GM19463 (cell line): ENCODE data around the gene EPHB1.

ENCODE experiments used
- ATAC-seq: cut with Tn5 transposase; IDR thresholded peaks from one replicate; pipeline ENCODE4 v1.9.1; 2021; ENCODE audit warnings: mild to moderate bottlenecking, moderate library complexity; ENCODE audit not compliant: unreplicated experiment

EPHB1 gene

DNA sequence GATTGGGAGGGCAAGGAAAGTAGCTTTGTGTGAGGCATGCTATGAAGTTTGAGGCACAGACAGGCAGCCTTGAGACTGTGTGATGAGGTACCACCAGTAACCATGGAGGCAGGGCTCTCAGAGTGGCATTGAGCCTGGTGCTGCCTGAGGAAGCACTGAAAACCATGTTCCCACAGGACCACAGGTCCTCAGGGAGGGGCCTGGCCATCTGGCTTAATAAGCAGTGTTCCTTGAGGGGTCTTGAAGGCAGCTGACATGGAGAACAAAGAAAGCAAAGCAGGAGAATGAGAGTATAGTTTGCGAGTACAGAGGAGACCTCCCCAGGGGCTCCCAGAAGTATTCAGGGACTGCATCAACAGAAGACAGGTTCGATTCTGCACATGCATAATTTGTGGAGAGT lies 346.6 kb downstream of the EPHB1 start:
- ATAC-seq = no peak

DNA sequence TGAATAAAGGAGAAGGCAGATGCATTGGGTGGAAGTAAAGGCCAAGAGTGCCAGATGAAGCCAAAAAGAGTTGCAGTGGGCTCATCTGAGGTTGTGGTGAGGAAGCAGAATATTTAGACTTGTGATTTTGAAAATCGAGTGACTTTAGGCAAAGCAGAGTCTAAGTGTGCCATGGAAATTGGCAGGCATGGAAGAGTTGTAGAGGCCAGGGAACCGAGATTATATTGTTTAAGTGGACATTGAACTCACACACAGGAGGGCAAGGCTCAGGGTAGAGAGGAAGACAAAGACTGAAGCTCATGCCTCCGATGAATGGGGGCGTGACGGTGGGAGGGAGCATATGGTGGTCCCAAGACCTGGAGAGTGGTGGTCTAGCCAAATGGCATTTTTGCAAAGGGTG lies 347.5 kb downstream of the EPHB1 start:
- no peak for ATAC-seq

DNA sequence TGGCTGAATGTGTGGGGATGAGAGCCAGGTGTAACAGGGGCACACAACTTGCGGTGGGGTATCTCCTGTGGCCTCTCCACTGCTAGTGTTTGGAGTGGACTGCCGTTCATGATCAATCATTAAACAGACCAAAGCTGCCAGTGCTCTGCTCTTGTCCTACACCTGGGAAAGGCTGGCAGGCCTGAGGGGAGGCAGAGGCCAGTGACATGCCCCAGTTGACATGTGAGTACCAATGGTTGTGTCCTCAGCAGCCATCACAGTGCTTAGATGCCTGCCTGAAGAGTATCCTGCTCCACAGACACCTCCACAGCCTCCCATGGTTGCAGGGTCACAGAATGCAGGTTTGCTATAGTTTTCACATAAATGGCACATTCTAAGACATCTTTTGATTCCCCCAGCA lies 348.4 kb downstream of the EPHB1 start:
- no peak for ATAC-seq

DNA sequence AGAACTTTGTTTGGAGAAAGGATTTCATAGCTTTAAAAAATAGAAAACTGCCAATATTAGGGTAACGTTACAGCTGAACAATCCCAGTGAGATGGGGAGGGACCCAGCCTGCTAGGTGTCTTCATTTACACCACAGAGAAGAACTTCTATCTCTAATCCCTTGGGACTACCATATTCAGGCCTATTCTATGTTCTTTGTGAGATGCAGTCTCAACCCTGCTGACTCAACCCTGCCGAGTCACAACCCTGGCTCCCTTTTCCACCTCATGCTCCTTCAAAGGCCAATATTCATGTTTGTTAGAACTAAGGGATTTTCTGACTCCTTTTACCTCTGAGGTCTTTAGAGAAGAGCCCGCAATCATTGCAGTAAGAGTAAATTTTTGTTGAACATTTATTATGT lies 350.5 kb downstream of the EPHB1 start:
- ATAC-seq = no peak

DNA sequence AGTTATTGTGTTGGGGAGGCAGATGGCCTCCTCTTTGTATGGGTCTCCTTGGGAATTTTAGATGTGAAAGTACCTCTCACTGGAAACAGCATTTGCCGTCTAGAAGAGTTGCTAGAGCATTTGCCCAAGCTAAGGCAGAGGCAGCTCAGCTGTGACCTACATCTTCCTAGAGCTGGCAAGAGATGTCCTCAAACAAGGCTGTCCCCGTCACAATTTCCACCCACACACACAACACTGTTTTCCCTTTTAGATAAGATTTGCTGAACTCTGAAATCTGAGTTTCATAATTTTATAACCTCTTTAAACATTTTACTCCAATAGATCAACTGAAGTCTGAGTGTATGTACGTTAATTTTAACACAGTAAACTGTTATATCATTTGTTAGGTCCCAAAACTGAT lies 352.6 kb downstream of the EPHB1 start:
- no peak for ATAC-seq

DNA sequence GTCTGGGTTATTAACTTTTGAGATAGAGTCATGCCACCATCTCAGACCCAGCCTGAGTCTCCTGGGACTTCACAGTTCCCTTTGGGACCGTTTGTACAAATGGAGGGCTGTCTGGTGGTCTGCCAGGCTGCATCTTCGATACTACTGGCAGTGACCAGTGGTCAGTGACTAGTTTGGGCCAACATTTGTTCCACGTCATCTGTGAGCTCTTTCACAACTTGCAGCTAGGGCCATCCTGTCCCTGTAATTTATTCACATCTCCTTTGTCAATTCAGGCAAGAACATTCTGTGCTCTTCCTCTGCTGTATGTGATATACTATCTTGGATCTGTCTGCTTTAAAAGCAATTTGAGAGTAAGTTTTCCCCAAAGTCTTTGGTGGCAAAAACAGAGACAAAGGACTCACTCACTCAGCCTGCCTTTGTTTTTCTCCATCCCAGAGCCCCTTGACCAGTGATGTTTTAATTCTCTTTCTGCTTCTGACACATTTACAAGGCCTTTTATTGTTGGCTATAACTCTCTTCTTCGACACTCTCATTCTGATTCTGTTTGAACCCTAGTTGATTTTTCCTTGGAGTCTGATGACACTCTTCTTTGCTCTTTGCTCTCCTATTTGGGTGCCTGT lies 353.4 kb downstream of the EPHB1 start:
- ATAC-seq = no peak

DNA sequence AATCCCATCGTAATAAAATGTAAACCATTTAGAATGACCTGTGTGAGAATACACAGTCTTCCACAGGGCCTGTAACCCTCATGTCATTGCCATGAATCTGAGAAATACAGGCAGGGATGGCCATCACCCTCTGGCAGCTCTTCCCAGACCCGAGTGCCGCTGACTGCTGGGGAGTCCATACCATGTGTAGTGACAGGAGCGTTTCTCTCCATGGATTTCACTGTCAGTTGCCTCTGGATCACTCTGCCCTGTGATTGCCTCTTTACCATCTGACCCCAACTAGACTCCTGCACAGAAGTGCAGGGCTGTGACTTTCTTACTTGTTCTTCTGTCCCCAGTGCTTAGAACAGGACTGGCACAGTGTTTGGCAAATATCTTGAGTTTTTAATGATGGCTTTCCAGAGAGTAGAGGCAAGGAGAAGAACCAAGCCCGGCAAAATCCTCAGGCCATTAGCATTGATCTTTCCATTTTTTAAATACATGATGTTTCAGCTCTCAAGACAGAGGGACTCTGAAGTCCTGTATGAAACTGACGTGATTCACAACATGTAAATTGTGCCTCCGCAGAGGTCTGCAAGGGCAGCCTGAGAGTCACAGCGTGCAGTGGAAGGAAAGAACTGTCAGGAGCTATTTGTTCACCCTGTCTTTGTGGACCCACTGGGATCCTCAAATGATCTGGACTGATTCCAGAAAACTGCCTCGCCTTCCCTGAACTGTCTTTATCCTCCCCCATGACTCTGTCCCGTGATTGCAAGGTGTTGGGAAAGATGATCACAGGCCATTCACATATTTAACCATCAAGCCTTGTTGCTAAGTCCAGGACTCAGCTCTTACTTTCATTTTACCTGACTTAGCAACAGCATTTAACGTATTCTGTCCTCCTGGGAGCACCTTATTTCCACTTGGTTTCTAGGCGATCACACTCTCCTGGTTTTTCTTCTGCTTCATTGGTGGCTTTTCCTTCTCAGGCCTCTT lies 354.9 kb downstream of the EPHB1 start:
- ATAC-seq = no peak

DNA sequence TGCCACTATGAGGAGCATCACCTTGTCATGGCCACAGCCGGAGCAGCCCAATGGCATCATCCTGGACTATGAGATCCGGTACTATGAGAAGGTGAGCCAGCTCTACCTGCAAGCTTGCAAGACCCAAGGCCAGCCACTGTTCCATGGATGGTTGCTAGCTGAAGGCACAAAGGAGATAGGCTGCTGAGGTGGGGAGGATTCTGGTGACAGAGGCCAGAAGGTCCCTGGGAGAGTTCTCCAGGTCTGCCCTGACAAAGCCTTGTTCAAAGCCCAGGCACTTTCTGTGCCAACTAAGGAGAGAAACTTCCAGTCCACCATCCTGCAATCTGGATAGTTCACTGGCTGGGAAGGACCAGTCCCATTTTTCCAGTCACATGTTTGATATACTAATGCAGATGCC lies 359.1 kb downstream of the EPHB1 start:
- ATAC-seq = no peak

DNA sequence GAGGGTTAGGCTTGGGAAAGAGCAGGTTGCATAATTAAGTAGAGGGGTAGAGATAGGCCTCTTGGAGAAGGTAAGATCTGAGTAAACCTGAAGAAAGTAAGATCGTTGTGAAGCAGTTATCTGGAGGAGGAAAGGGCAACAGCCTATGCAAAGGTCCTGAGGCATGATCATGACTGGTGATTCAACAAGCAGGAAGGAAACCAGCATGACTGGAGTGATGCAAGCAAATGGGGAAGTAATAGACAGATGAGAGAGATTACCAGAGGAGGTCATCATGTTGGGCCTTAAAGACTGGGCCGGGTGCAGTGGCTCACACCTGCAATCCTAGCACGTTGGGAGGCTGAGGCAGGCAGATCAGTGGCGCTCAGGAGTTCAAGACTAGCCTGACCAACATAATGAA lies 360.2 kb downstream of the EPHB1 start:
- no peak for ATAC-seq

DNA sequence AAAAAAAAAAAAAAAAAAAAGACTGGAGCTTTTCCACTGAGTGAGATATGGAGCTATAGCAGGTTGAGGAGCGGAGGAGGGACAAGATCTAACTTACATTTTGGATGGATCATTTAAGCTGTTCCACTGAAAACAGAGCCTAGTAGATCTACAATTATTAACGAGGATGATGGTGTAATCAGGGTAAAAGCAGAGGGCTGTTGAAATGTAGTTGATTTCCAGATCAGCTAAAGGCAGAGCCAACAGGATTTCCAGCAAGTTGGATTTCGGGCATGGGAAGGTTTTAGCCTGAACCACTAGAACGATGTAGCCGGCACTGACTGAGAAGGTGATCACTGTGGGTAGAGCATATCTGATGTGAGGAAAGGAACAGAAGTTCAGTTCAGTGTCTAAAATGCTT lies 360.7 kb downstream of the EPHB1 start:
- no peak for ATAC-seq

DNA sequence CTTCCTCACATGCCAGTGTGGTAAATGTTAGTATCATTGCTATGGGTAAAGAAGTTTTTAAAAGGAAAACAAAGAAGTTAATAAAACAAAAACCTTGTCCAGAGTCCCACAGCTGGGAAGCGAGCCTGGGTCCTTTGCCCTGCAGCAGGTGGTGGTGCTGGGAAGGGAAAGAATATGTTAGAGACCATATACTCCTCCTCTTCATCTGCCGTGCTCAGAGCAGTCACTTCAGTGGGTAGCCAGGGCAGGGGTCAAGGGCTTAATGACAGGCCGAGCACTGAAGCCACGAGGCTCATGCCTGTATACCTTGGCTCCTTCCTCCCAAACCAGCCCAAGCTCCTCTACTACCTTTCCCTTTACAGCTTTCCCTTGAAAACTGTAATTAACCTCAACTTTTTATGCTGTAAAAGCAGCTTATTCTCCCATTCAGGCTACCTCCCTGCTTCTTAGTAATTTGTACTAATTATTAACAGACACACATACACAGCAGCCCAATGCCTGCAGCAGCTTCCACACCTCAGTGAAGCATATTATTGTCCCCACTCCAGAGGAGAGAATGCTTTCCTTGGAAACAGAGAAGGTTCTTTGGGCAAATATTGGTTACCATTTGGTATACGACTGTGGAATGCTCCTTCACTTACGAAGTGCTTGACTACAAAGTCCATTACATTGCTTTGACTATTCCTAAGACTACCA lies 362.1 kb downstream of the EPHB1 start:
- no peak for ATAC-seq

DNA sequence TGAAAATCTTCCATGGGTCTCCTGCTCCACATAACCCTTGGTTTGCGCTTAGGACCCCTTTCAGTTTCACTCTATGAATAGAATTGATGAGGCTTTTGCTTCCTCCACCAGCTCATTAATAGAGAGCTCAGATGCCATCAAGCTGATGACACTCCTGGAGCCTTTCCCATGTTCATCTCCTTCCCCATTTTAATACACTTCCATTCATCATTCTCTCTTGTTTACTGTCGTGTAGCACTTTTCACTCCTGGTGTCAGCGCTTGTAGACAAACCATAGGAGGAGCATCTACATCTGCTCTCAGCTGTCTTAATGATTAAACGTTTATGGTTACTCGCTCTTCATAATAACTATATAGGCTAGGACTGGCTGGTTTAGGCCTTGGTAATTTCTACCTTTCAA lies 363.5 kb downstream of the EPHB1 start:
- ATAC-seq = no peak

DNA sequence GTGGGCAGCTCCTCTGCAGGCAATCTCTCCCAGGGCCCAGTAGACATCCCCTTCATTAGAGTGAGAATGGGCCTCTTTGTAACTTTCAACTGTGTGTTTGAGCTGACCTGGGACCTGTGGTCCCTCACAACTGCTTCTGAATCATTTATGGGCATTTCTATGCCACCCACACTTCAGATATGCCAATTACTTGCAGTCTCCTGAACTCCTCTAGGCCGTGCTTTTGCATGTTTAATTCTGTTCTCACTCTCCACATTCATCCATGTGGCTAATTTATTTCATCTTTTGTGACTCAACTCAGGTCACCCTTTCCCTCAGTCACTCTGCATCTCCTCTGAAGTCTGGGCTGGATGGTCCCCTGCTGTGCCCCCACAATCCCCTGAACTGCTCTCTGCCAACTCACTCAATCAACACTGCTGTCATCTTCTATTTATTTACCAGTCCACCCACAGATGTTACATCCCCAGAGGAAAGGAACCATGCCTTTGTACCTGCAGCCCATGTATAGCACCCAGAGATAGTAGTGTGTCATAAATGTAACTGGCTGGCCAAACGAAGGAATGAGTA lies 364.7 kb downstream of the EPHB1 start:
- ATAC-seq = no peak

DNA sequence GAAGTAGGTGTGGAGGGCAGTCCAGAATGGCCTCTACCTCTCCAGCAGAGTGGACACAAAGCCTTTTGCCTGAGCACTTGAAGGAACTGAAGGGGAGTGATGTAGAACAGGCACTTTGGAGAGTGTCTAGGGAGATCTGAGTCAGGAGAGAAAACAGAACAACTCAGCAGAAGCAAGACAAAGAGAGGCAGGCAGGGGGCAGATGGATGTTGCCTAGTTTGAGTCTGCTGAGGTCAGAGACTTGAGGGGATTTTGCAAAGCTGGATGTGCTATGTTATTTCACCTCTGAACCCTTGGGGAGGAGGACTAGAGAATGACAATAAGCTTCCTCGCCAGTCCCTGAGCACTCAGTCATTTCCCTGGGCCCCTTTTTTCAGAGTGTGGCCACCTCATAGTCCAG lies 366.4 kb downstream of the EPHB1 start:
- no peak for ATAC-seq

DNA sequence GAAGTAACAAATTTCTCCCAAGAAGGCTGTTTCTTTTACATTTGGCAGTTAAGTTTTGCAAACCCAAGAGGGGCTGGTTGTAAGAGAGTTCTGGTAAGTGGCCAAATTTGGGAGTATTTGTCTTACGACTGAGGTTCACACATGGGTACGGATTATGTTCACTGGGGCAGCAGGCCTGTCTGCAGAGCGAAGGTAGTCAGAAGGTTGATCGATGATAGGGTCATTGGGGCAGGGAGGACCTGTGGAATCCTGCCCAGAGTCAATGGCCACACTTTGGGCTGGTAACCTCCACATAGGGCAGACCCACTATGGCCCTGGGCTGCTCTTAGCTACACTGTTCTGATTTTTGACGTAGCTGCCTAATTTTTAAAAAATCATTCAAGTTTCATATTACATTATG lies 368.6 kb downstream of the EPHB1 start:
- no peak for ATAC-seq

DNA sequence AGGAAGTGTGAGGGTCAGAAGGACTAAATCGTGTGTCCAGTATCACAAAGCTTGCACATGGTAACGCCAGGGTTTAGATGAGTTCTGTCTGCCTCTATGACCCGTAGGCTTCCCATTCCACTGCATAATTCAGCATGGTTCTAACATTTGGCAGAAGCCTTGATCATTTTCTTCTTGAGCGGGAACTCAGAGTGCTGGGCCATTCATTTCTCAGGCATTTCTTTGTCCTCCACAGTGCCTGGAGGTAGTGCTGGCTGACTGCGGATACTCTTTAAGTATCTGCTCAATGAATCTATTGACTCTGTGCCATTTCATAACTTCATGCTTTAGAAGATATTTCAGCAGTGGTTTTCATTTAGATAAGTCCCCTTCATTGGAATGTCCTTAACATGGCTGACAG lies 370.2 kb downstream of the EPHB1 start:
- no peak for ATAC-seq

DNA sequence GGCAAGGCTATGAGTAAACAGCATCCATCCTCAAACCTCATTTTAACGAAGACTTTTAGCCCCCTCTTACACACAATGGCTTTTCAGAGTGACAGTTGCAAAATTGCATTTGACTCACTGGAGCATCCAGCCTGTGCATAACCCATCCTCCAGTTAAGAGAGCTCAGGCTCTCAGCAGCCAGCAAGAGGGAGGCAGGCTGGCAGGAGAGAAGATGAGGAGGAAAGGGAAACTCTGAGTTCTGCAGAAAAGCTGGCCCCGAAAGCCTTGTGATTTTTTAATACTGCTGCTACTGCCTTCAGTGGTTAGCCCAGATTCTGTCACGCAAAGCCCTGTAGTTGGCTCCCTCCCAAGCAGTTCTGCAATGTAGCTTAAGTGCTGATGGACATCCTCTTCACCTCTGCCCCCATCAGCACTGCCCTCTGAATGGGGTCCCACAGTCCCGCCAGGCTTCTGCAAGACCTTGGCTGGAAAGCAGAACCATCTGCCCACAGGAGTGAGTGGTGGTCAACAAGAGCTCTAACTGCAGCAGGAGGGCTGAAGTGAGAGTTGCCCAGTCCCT lies 371.3 kb downstream of the EPHB1 start:
- ATAC-seq = no peak

DNA sequence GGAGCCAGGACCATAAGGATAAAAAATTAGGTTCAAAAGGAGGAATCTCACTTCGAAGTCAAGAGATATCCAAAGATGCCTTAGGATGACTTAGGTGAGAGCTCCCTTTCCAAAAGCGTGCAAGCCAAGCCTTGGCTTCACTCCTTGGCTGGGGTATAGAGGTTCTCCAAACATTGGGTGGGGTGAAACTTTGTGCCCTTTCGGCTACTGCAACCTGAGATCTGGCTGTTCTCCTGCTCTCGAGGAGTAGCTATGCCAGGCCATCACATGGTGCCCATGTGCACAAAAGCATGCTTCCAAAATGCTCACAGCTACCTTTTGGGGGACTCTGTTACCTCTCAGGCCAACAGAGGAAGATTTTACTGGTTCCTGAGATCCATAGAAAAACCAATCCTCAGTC lies 373.8 kb downstream of the EPHB1 start:
- ATAC-seq = no peak

DNA sequence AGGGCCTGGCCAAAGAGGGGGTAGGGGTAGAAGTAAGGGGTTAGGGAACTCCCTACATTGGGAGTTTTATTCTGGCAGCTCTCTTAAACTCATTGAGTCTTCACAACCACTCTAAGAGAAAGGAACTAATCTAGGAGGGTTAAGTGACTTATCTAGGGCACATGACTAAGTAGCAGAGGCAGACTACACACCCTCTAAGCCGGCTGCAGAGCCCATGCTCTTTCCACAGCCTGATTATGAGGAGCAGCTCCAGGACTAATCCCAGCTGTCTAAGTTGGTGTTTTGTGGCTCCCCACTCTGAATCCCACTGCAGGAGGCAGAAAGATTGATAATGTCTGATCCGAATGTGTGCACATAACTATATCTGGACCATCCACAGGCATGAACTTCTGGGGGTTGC lies 374.6 kb downstream of the EPHB1 start:
- ATAC-seq = no peak

DNA sequence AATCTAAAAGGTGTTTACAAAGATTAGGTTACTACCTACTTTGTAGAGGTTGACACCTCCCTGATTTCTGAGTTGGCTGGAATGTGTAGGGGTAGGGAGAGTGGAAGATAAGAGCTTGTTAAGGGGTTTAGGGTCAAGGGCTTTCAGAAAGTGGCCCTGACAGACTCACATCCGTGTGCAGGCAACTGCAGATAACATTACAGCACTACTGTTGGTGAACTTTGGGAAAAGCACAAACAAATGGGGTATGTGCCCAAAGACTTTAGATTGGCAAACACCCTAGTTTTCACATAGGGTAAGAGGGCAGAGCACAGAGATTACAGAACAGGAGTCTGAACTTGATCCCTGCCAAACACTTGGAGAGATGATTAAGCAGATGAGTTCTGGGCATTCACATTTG lies 375.7 kb downstream of the EPHB1 start:
- no peak for ATAC-seq

DNA sequence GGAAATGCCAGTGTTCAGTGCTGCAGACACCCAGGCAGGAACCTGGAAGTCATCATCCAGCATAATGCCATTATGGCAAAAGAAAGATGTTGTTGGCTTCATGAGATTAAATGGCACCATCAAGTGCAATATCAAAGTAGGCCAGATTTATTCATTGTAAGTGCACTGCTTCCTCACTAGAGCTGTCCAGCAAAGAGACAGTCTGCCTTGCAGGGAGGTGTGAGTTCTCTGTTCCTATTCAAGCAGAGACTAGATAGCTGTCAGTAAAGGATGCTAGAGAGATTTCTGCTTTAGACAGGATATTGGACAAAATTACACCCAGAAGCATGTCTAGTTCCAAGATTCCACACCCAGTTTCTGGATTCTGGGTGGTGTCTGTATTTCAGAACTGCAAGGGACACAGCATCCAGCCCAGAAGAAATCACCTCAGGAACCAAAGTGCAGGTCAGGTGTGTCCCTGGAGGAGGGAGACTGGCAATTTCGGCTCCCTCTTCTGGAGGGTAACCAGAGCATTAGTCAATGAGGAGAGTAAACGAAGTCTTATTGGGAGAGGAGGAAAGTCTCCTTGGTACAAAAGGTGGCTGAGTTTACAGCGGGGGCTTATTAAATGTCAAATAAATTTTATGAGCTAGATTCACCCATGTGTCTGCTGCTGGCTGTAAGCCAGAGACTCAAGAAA lies 377.3 kb downstream of the EPHB1 start:
- ATAC-seq = no peak
